ENCODE data around the gene SV2B.

The SV2B gene

DNA sequence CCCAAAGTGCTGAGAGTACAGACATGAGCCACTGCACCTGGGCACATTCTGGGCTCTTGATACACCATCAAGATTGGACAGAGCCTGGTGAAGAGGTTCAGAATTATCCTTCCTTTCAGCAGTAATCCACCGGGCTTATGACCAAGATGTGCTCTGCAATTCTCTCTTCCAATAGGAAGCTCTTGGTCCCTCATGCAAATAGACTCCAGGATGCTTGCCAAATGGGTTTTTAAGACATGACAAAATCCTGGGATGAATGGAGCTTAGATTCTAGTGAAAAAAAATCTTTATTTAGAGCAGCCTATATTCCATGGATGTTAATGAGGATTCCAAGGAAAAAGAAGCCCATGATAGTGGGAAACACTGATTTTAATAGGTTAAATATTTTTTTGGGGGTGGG, 119.1 kb downstream of the SV2B start:
- Histone ChIP-seq H3K27me3 (ENCODE audit: low read length) (no peaks in the 10 kb centered on the region), H3K9me2 (replicated peaks; ENCODE audit: insufficient read depth, low read length) (no peaks in the 10 kb centered on the region), H3F3A (ENCODE audit: insufficient read depth) (no peaks in the 10 kb centered on the region), H3K4me2 (ENCODE audit: low read depth, low read length, poor library complexity, severe bottlenecking) (no peak overlapping the region), H3K4me3 (ENCODE audit: insufficient read depth, low read length, poor library complexity, severe bottlenecking) (no peak overlapping the region), H3K36me3 (ENCODE audit: low read length) (no peaks in the 10 kb centered on the region), H4K20me1 (ENCODE audit: low read depth, low read length) (no peaks in the 10 kb centered on the region), H3K9ac (ENCODE audit: low read length) (no peak overlapping the region), H2AFZ (ENCODE audit: low read depth, low read length, severe bottlenecking) (no peak overlapping the region), H3K79me2 (ENCODE audit: insufficient read depth, low read length) (no peaks in the 10 kb centered on the region), H3K9me3 (ENCODE audit: insufficient read depth, low read length) (no peaks in the 10 kb centered on the region), H3K27ac (ENCODE audit: low read depth, low read length) (no peak overlapping the region)
- TF ChIP-seq, protein P1, sequence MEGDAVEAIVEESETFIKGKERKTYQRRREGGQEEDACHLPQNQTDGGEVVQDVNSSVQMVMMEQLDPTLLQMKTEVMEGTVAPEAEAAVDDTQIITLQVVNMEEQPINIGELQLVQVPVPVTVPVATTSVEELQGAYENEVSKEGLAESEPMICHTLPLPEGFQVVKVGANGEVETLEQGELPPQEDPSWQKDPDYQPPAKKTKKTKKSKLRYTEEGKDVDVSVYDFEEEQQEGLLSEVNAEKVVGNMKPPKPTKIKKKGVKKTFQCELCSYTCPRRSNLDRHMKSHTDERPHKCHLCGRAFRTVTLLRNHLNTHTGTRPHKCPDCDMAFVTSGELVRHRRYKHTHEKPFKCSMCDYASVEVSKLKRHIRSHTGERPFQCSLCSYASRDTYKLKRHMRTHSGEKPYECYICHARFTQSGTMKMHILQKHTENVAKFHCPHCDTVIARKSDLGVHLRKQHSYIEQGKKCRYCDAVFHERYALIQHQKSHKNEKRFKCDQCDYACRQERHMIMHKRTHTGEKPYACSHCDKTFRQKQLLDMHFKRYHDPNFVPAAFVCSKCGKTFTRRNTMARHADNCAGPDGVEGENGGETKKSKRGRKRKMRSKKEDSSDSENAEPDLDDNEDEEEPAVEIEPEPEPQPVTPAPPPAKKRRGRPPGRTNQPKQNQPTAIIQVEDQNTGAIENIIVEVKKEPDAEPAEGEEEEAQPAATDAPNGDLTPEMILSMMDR (IDR thresholded peaks at IDR 0.05; ENCODE audit: insufficient read depth, low read length, poor library complexity, severe bottlenecking) = no peak
- TF ChIP-seq EZH2phosphoT487 (conservative IDR thresholded peaks at IDR 0.05; ENCODE audit: low read length) = no peak

DNA sequence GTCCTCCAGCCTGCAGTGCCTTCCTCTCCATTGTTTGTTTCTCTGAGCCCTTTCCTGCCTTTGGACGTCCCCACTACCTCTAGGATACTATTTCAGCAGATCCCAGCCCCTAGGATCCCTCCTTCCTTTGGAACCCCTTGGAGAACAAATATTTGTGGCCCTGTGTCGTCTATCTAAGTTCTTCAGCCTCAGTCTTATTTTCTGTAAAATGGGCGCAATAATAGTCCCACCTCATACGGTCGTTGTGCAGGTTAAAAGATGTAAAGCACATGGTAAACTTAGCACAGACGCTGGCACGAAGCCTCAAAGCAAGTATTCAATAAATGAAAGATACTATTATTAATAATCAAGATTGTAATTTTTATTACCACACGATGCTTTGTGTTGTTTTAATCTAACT, 122.0 kb downstream of the SV2B start:
- Histone ChIP-seq H3K4me3 (ENCODE audit: insufficient read depth, low read length, poor library complexity, severe bottlenecking) (no peak overlapping the region), H4K20me1 (ENCODE audit: low read depth, low read length) (no peaks in the 10 kb centered on the region), H3K9me2 (replicated peaks; ENCODE audit: insufficient read depth, low read length) (no peaks in the 10 kb centered on the region), H3K9me3 (ENCODE audit: insufficient read depth, low read length) (no peaks in the 10 kb centered on the region), H3K79me2 (ENCODE audit: insufficient read depth, low read length) (no peaks in the 10 kb centered on the region), H3K4me2 (ENCODE audit: low read depth, low read length, poor library complexity, severe bottlenecking) (no peak overlapping the region), H3K9ac (ENCODE audit: low read length) (no peak overlapping the region), H3K36me3 (ENCODE audit: low read length) (no peaks in the 10 kb centered on the region), H2AFZ (ENCODE audit: low read depth, low read length, severe bottlenecking) (no peak overlapping the region), H3K27ac (ENCODE audit: low read depth, low read length) (no peak overlapping the region), H3K27me3 (ENCODE audit: low read length) (no peaks in the 10 kb centered on the region), H3F3A (ENCODE audit: insufficient read depth) (no peaks in the 10 kb centered on the region)
- no peak for TF ChIP-seq EZH2phosphoT487 (conservative IDR thresholded peaks at IDR 0.05; ENCODE audit: low read length)
- TF ChIP-seq, protein P1 (IDR thresholded peaks at IDR 0.05; ENCODE audit: insufficient read depth, low read length, poor library complexity, severe bottlenecking) = no peak

DNA sequence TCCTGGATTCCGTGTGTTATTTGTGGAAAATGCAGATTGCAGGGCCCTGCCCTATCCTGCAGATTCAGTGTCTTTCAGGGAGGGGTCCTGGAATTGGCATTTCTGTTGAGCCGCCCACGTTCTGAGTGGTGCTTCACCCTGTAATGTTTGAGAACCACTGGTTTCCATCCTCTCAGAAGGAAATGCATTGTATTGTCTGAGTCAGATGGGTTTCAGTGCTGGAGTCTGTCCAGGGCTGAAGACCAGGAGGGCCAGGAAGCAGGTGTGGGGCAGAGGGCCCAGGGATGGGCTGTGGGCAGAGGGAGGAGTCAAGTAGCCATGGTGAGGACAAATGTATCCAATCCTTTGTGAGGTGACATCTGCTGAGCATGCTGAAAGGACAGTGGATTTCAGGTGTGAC, 123.8 kb downstream of the SV2B start:
- H3K36me3 ChIP-seq (ENCODE audit: low read length) = no peaks in the 10 kb centered on the region
- no peak overlapping the region for H3K4me2 ChIP-seq (ENCODE audit: low read depth, low read length, poor library complexity, severe bottlenecking)
- H3K27me3 ChIP-seq (ENCODE audit: low read length) = no peaks in the 10 kb centered on the region
- TF ChIP-seq, protein P1 (IDR thresholded peaks at IDR 0.05; ENCODE audit: insufficient read depth, low read length, poor library complexity, severe bottlenecking) = no peak
- no peak for TF ChIP-seq EZH2phosphoT487 (conservative IDR thresholded peaks at IDR 0.05; ENCODE audit: low read length)
- no peak overlapping the region for H3K27ac ChIP-seq (ENCODE audit: low read depth, low read length)
- no peak overlapping the region for H2AFZ ChIP-seq (ENCODE audit: low read depth, low read length, severe bottlenecking)
- H3F3A ChIP-seq (ENCODE audit: insufficient read depth) = no peaks in the 10 kb centered on the region
- H3K9me2 ChIP-seq (replicated peaks; ENCODE audit: insufficient read depth, low read length) = no peaks in the 10 kb centered on the region
- no peaks in the 10 kb centered on the region for H4K20me1 ChIP-seq (ENCODE audit: low read depth, low read length)
- no peak overlapping the region for H3K4me3 ChIP-seq (ENCODE audit: insufficient read depth, low read length, poor library complexity, severe bottlenecking)
- H3K9me3 ChIP-seq (ENCODE audit: insufficient read depth, low read length) = no peaks in the 10 kb centered on the region
- H3K79me2 ChIP-seq (ENCODE audit: insufficient read depth, low read length) = no peaks in the 10 kb centered on the region
- H3K9ac ChIP-seq (ENCODE audit: low read length) = no peak overlapping the region

Measured in SU-DHL-6 (cell line).